IMR-90 (cell line): ENCODE data around the gene KCNJ6. TPM values are rescaled to one million over a fixed set of nuclear protein-coding genes. Genes with fewer than 3 reads are reported as not detected.

ENCODE experiments used
- ATAC-seq: fragments of 200-7000 bp; cut with Tn5 transposase; 2 replicates; pipeline ENCODE4 v1.9.1; 2020; ENCODE audit warnings: low read depth, mild to moderate bottlenecking, moderate library complexity
- BruUV-seq: library from RNA; stranded (reverse); fragments of 400-500 nt; replicated peaks from 2 replicates; lab custom pipeline; 2021; lab: Mats Ljungman, UMichigan
- CTCF ChIA-PET: fragments of 300-600 bp; formaldehyde crosslinking; extraction: SDS; loops from one replicate; lab custom pipeline; 2021; ENCODE audit warnings: antibody characterized with exemption; lab: Yijun Ruan, JAX
- POLR2A ChIA-PET: fragments of 300-600 bp; sonication (Branson Sonifier 250); formaldehyde crosslinking; loops from one replicate; lab custom pipeline; 2022; ENCODE audit warnings: antibody characterized with exemption; ENCODE audit not compliant: unreplicated experiment; lab: Charles Lee
- DNase-seq: peaks from one replicate; pipeline ENCODE4 v3.0.0; 2013
- H2AFZ ChIP-seq: replicated peaks from 2 replicates; pipeline ENCODE3; 2013; ENCODE audit warnings: low read length, mild to moderate bottlenecking; ENCODE audit not compliant: poor library complexity
- H2AK5ac ChIP-seq: 2 replicates; pipeline ENCODE4 v1.6.1; 2013; ENCODE audit warnings: low read depth, low read length, inconsistent platforms
- H2AK9ac ChIP-seq: replicated peaks from 2 replicates; pipeline ENCODE3; 2013; ENCODE audit warnings: mild to moderate bottlenecking, low read depth, low read length, moderate library complexity; ENCODE audit not compliant: poor library complexity
- H2BK120ac ChIP-seq: 2 replicates; pipeline ENCODE4 v1.6.1; 2013; ENCODE audit warnings: low read depth, low read length, inconsistent platforms
- H2BK15ac ChIP-seq: 3 replicates; pipeline ENCODE4 v1.6.1; 2013; ENCODE audit warnings: low read depth, low read length, inconsistent platforms
- H2BK20ac ChIP-seq: 2 replicates; pipeline ENCODE4 v1.6.1; 2013; ENCODE audit warnings: low read depth, mild to moderate bottlenecking, inconsistent platforms, low read length, moderate library complexity
- H2BK5ac ChIP-seq: 2 replicates; pipeline ENCODE4 v1.6.1; 2013; ENCODE audit warnings: mild to moderate bottlenecking, low read depth, low read length, inconsistent platforms; ENCODE audit not compliant: poor library complexity, severe bottlenecking
- H3K14ac ChIP-seq: replicated peaks from 2 replicates; pipeline ENCODE4 v1.6.1; 2013; ENCODE audit warnings: low read depth, low read length, inconsistent platforms
- H3K18ac ChIP-seq: 2 replicates; pipeline ENCODE4 v1.6.1; 2013; ENCODE audit warnings: low read depth, low read length, control low read depth
- H3K23ac ChIP-seq: 2 replicates; pipeline ENCODE4 v1.6.1; 2013; ENCODE audit warnings: low read depth, low read length, inconsistent platforms
- H3K27ac ChIP-seq: 2 replicates; pipeline ENCODE4 v1.5.1; 2013; ENCODE audit warnings: mild to moderate bottlenecking, control low read depth, low read length; ENCODE audit not compliant: insufficient read depth
- H3K27me3 ChIP-seq: 2 replicates; pipeline ENCODE4 v1.6.1; 2013; ENCODE audit warnings: low read length; ENCODE audit not compliant: control insufficient read depth, insufficient read depth
- H3K36me3 ChIP-seq: 2 replicates; pipeline ENCODE4 v1.6.1; 2013; ENCODE audit warnings: low read length, mixed read lengths; ENCODE audit not compliant: control insufficient read depth, insufficient read depth
- H3K4ac ChIP-seq: 2 replicates; pipeline ENCODE4 v1.6.1; 2013; ENCODE audit warnings: low read depth, low read length, inconsistent platforms
- H3K4me1 ChIP-seq: 2 replicates; pipeline ENCODE4 v1.6.1; 2013; ENCODE audit warnings: low read length, mixed read lengths; ENCODE audit not compliant: control insufficient read depth, insufficient read depth
- H3K4me2 ChIP-seq: 2 replicates; pipeline ENCODE4 v1.6.1; 2013; ENCODE audit warnings: low read depth, mild to moderate bottlenecking, control low read depth, low read length, moderate library complexity
- H3K4me3 ChIP-seq: 2 replicates; pipeline ENCODE4 v1.5.1; 2013; ENCODE audit warnings: low read depth, mild to moderate bottlenecking, control low read depth, low read length, moderate library complexity; ENCODE audit not compliant: insufficient read depth
- H3K56ac ChIP-seq: 2 replicates; pipeline ENCODE4 v1.6.1; 2013; ENCODE audit warnings: low read length, inconsistent platforms; ENCODE audit not compliant: insufficient read depth; ENCODE audit errors: extremely low read depth
- H3K79me1 ChIP-seq, 2 experiments: 2 replicates each; pipeline ENCODE4 v1.6.1; 2013; ENCODE audit warnings: low read length in 2 of 2, inconsistent platforms in 1 of 2, low read depth in 1 of 2
- H3K9ac ChIP-seq: 2 replicates; pipeline ENCODE4 v1.6.1; 2013; ENCODE audit warnings: low read depth, low read length, control low read depth
- H3K9me1 ChIP-seq: 2 replicates; pipeline ENCODE4 v1.6.1; 2013; ENCODE audit warnings: low read length, inconsistent platforms; ENCODE audit not compliant: insufficient read depth
- H3K9me3 ChIP-seq: 2 replicates; pipeline ENCODE4 v1.6.1; 2013; ENCODE audit warnings: low read length; ENCODE audit not compliant: control insufficient read depth, insufficient read depth
- H4K20me1 ChIP-seq: 2 replicates; pipeline ENCODE4 v1.6.1; 2013; ENCODE audit warnings: low read length, inconsistent platforms; ENCODE audit not compliant: insufficient read depth
- H4K5ac ChIP-seq: 2 replicates; pipeline ENCODE4 v1.6.1; 2013; ENCODE audit warnings: mild to moderate bottlenecking, low read depth, low read length, control low read depth
- H4K8ac ChIP-seq, 2 experiments: 2 replicates each; pipeline ENCODE4 v1.6.1; 2013; ENCODE audit warnings: low read depth in 2 of 2, low read length in 2 of 2, control low read depth in 1 of 2, inconsistent platforms in 1 of 2
- H4K91ac ChIP-seq: 2 replicates; pipeline ENCODE4 v1.6.1; 2013; ENCODE audit warnings: low read depth, low read length, inconsistent platforms; ENCODE audit not compliant: insufficient read depth
- FOS ChIP-seq: fragments of 150-350 bp; IDR thresholded peaks from 2 replicates; pipeline ENCODE4 v1.6.1; 2016; ENCODE audit warnings: low read depth, low read length
- RFX5 ChIP-seq: IDR thresholded peaks from 2 replicates; pipeline ENCODE4 v1.8.0; 2012; ENCODE audit warnings: low read depth, mild to moderate bottlenecking, low read length, moderate library complexity
- WGBS, 2 experiments: methylation state at CpG; one replicate each; pipeline versions ENCODE4 v1.1.5 to v1.1.7; 2013; ENCODE audit warnings: missing lambda C conversion rate in 2 of 2; ENCODE audit not compliant: insufficient read length in 1 of 2; ENCODE audit errors: extremely low coverage in 2 of 2; 5-methylcytosine and 5-hydroxymethylcytosine counted together
- dilution Hi-C: fragments of 300-500 bp; cut with HindIII; formaldehyde crosslinking; loops from one replicate; pipeline ENCODE4 v1.14.3; 2018; ENCODE audit warnings: low sequenced_read_pairs; ENCODE audit not compliant: unreplicated experiment
- in situ Hi-C: fragments of 300-500 bp; cut with MboI; formaldehyde crosslinking; loops from 3 replicates; pipeline ENCODE4 v1.14.3; 2019; ENCODE audit warnings: low sequenced_read_pairs, inconsistent platforms, mixed read lengths
- intact Hi-C: fragments of 100-400 bp; cut with micrococcal nuclease; formaldehyde crosslinking; loops from 2 replicates; pipeline ENCODE4 v1.10.0; 2022
- polyA plus RNA-seq, 3 experiments: library from polyadenylated mRNA; depleted of rRNA; stranded (reverse); fragments of >200 nt; gene quantifications; 2 replicates each; pipeline ENCODE4 v1.2.3, GENCODE V29; 2012; ENCODE audit warnings: low replicate concordance in 1 of 3
- total RNA-seq: library from RNA; depleted of rRNA; stranded (reverse); fragments of >200 nt; gene quantifications from 2 replicates; pipeline ENCODE4 v1.2.3, GENCODE V29; 2012

KCNJ6 gene
- total and polyA plus RNA-seq, 2 of the 4 experiments (the other 2 are of a cell fraction), result under 0.01 to 0.02 TPM

- no peak overlapping the region for H4K8ac ChIP-seq
- H4K91ac ChIP-seq, result no peak overlapping the region
- no peak overlapping the region for H3K27ac ChIP-seq
- H3K4me2 ChIP-seq, result no peak overlapping the region
- no peak overlapping the region for H3K18ac ChIP-seq
- no peaks in the 10 kb centered on the region for H3K4me1 ChIP-seq
- H2BK20ac ChIP-seq, result no peak overlapping the region
- H4K20me1 ChIP-seq, result no peaks in the 10 kb centered on the region
- ChIA-PET CTCF (no interaction called here), POLR2A (no interaction called here)
- intact Hi-C loops, result no loop called here
- H3K56ac ChIP-seq, result no peak overlapping the region
- no peak overlapping the region for H2BK15ac ChIP-seq
- in situ Hi-C loops, result no loop called here
- no peak overlapping the region for H2AK5ac ChIP-seq
- H2BK120ac ChIP-seq, result no peak overlapping the region
- no peak overlapping the region for H4K5ac ChIP-seq
- no peak overlapping the region for H2BK5ac ChIP-seq
- ATAC-seq (no peak), DNase-seq (no peak)
- H2AK9ac ChIP-seq, result no peak overlapping the region
- H3K27me3 ChIP-seq, result peaks cover 18% of the 10 kb centered on the region
- TF ChIP-seq FOS (no peak), RFX5 (no peak)
- dilution Hi-C loops, result no loop called here
- H2AFZ ChIP-seq, result no peak overlapping the region
- H3K9ac ChIP-seq, result no peak overlapping the region
- H3K23ac ChIP-seq, result no peak overlapping the region
- WGBS, 2 experiments, result 30% methylated on average over 2 of the region's 6 CpGs; no CpG with 5 or more reads in 1 of the 2 experiments
- no peak overlapping the region for H3K14ac ChIP-seq
- no peak overlapping the region for H3K4me3 ChIP-seq
- no TSS peak for BruUV-seq
- no peak overlapping the region for H3K4ac ChIP-seq
- H3K9me3 ChIP-seq, result no peaks in the 10 kb centered on the region
- no peaks in the 10 kb centered on the region for H3K36me3 ChIP-seq
- H3K79me1 ChIP-seq, result no peaks in the 10 kb centered on the region
- no peaks in the 10 kb centered on the region for H3K9me1 ChIP-seq
These were observed 233.3 kb downstream of the KCNJ6 start for GRCh38 chr21:37682966-37683365.
